Measurements from ENCODE around the gene ARVCF.
A peak's percentile ranks its signal among the peaks of the same experiment; 100 is the strongest.

The ARVCF gene

DNA sequence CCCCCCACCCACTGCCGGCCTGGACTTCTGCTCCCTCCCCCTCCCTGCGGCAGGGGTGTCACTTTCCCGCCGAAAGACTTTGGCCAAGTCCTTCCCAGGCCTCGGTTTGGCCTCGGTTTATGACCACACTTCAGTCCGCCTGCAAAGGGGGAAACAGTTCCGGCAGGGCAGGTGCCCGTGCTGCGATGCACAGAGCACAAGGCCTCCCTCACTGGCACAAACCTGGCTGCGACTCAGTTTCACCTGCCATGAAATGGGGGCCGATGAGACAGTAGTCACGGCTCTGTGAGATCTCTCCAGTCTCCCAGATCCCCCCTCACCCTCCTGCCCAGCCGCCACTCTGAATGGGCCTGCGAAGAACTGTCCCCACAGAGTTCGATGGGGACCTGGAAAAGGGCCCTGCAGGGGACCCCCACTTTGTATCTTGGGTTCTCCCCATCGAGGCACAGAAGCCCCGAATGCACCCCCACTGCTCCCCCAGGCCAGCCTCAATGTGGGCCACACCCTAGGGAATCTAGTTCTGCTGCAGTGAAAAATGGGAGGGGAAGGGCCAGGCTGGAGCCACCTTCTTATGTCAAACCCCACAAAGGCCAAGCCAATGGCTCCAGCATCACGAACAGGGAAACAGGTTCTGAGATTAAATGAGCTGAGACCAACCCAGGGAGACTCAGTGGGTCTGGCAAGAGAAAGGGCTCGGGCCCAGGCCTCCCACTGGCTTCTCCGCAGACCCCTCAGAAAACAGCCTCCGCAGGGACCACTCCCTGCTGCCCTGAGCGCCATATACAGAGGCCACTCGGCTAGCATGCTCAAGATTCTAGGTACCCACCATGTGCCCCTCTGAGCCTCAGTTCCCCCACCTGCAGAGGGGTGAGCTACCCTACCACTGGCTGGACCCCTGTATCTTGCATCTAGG, 29.0 kb downstream of the ARVCF start:
- no peak for DNase-seq (ENCODE audit: extremely low read depth in 1 of 2, low read depth in 1 of 2)

DNA sequence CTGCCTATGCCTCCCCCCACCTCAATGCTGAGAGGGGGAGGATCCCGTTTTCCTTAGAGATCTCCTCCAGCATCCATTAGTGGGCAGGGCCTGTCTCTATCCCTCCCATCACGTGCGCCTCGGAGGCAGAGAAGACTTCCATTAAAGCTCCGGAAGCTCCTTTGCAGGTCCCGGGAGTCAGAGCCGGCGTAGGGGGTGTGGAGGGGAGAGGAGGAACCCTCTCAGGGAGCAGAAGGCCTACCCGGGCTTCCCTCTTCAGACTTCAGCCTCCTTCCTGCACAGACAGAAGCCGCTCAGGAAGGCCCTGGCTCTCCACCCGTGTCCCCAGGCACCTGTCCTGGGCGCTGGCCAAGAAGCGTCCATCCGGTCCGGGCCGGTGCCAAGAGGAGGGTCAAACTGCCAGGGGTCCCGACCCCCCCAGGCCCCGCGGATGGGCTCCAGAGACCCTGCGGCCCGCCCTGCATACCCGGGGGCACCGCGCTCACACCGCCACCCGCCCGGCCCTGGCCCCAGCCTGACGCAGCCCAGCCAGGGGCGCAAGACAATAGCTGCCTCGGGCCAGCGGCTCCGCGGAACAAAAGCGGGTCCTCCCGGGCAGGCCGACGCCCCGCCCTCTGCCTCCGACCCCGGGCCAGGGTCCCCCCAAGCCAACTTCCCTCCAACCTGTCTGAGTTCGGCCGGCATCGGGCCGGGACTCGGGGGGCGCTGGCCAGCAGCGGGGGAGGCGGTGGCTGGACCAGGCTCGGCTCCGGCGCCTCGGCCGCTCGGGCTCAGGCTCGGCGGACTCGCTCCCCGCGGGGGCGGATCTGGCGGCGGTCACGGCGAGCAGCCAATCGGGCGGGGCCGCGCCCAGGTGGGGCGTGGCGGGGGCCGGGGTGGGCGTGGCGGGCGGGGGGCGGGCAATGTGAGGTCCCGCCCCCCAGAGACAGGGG, 29.9 kb downstream of the ARVCF start:
- DNase-seq (ENCODE audit: extremely low read depth in 1 of 2, low read depth in 1 of 2): peak; percentile 36 to 50

DNA sequence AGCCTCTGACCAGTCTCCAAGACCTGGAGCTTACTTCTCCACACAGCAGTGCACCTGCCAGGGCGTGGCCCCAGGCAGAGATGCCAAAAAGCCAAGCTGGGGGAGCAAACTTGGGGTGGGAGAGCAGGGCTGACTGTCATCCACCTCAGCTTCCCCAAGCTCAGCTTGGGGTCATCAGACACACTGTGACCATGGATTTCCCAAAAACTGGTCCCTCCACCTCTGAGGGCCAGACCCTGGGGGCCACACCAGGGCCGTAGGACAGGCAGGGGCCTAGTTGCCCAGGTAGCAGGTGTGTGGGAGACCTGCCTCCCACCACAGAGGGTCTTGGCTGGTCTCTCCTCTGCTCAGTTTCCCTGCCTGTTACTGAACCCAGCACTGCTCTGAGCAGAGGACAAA, 30.6 kb downstream of the ARVCF start:
- DNase-seq (ENCODE audit: extremely low read depth in 1 of 2, low read depth in 1 of 2): no peak

DNA sequence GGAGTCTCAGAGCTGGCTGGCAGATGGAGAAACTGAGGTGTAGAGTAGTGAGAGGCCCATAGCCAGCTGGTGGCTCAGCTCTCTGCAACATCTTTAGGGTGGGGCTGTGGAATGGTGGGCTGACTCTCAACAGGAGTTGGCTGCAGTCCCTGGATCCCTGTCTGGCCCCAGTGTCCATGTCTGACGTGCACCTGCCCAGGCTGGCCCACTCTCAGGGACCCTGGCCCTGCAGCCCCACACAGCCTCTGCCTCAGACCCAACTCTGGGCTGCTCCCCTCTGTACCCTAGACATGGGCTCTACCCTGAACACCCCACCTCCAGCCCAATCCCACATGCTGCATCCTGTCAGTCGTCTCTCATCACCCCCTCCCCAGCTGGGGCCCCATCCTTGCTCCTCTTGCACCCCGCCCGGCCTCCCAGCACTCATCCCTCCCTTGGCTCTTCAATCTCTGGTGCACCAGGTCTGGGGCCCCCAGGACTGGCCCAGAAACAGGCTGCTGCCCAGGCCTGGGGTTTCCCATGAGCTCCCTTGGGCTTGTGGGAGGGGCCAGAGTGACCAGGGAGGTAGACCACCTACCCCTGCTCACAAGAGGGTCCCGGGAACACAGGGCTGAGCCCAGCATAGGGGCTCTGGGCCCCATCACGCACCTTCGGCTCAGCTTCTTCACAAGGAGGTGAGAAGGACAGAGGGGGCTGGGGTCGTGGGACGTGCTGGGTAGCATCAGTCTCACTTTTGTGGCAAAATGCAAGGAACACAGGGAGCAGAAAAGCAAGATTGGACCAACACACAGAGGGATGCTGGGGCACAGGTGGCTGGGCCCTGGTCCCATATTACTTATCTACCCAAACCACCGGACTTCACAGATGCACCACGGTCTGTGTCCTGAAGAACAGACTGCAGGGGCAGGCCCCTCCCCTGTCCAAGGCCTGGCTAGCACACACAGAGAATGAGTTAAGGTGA, 31.5 kb downstream of the ARVCF start:
- no peak for DNase-seq (ENCODE audit: extremely low read depth in 1 of 2, low read depth in 1 of 2)

DNA sequence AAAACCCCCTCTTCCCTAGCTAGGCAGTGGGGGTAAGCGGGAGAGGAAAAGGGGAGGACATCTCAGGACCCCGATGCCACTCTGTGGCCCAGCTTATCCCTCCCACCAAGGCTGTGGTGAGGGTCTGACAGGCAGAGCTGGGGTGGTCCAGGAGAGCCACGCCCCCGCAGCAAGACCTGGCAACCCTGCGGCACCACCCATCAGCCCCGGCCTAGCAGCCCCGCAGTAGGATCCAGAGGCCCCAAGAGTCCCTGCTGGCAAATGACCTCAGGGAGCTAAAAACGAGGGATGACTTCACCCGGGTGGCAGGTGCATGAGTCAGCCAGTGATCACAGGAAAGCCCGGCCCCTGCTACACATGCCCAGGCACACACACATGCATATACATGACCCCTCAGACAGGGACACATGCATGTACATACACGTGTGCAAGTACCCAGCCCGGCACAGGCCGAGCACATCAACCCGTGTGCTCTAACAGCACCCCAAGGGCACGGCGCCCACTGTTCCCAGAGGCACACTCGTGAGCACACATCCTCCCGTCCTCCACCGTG, 32.3 kb downstream of the ARVCF start:
- DNase-seq (ENCODE audit: extremely low read depth in 1 of 2, low read depth in 1 of 2): no peak

DNA sequence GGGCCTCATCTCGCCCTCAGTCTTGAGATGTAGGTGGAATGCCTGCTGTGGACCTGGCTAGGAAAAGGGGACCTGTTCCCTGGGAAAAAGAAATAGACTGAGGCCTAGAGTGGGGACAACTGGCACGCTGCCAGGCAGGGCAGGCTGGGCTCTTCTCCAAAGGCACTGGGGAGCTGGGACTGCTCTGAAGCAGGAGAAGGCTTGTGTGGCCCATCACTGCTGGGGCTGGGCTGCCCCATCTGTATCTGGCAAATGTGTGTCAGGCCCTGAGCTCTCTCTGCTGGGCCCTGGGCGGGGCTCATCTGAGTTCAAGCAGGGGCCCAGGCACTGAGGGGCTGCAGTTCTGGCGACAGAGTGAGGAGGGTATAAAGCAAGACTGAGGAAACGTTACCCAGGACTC, 32.9 kb downstream of the ARVCF start:
- DNase-seq (ENCODE audit: extremely low read depth in 1 of 2, low read depth in 1 of 2): no peak

DNA sequence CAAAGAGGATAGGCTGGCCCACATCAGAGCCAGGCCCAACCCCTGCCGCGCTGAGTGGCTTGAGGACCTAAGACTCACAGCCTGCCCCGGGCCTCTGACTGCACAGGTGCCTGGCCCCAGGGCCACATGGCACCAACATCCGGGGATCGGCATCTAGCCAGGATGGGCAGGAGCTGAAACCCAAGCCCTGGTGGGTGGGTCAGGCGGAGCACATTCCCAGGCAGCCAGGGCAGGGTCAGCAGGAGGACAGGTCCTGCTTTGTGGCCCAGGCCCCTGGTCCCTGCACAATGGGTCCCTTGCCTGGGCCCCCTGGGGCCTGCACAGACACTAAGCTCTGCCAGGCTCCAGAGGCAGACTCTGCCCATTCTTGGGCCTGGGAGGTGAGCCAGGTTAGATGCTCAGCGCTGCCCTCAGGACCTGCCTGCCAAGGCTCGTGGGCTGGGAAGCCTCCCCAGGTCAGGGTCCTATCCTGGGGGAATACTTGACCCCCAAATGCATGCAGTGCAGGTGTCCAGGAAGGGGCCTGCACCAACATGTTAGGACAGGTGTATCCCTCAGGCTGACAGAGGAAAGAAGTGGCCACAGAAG, 33.5 kb downstream of the ARVCF start:
- DNase-seq (ENCODE audit: extremely low read depth in 1 of 2, low read depth in 1 of 2): no peak

DNA sequence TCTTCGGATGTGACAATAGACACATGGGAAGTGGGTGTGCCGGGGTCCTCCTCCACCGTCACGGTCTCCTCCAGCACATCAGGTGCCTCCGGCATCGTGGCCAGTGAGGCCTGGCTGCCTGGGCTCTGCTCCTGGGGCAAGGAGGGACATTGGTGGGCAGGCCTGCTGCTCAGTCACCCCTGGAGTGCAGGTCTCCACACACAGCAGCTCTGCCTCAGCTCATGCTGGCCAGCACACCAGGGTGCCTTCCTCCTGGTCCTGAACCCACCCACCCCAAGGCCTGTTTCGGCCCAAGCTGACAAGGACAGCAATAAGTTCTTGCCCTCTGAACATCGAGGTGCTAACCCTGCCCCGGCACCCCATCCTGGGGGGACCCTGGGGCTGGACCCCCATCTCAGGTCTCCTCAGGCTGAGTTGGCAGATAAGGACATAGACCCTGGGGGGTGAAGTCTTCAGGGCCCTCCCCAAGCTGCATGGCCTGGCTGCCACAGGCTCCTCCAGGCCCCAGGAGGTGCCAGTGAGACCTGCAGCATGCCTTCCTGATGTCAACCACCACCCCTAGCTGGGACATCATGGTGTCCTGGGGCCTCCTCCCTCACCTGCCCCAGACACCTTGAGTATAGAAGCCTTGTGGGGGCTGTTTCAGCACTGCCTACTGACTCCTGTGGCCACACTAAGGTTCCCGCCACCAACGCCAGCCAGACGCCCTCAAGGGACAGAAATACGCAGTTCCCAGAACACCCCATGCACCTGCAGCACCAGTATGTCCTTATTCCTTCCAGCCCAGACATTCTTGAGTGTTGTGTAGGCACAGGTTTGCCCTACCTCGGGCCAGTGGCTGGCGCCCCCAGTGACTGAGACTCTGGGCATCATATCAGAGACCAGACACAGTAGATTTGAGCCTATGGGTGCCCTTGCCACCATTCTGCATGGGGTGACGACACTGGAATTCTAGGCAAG, 34.4 kb downstream of the ARVCF start:
- no peak for DNase-seq (ENCODE audit: extremely low read depth in 1 of 2, low read depth in 1 of 2)

DNA sequence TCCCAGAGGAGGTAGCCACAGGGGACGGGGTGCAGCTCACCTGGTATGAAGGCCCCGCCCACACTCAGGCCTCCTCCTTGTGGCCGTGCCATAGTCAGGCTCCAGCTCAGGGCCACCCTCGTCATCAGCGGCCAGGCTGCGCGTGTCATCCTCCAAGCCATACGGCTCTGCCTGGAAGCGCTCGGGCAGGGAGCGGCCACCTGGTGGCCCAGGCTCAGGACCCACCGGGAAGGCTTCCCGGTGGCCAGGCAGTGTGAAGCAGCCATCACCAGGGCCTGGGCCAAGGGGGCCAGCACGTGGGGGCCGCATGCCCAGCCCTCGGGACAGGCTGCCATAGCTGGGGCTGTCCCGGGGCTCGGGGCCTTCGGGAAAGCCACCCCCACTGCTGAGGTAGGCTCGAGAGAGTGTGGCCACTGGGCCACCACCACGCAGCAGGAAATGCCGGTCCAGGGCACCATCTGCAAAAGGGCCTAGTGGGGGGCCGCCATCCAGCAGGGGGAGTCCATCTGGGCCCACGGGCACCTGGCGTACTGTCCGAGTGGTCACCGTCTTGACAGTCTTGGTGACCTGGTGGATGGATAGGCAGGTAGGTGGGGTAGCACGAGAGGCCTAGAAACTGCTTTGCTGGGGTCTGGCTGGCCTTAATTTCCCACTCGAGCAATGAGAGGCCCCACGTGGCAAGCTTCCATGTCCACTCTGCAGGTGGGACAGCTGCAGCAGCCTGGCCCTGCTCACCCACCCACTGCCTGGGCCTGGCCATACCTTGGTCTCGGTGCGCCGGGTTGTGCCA, 35.3 kb downstream of the ARVCF start:
- DNase-seq (ENCODE audit: extremely low read depth in 1 of 2, low read depth in 1 of 2): no peak

DNA sequence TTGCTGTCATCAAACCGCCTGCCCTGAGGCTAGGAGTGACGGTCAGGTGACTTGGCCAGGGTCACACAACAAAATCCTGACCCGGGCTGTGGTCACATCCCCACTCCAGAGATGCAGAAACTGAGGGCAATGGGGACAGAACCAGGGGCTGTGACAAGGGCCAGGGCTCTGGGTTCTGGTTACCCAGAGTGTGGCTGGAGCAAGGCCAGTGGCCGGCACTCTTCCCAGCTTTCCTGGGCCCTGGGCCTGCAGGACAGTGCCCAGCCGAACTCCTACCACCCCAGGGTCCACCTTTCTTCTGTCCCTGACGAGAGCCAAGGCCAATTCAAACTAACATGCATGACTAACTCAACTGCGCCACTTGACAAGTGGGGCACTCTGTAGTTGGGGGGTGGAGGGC, 35.9 kb downstream of the ARVCF start:
- no peak for DNase-seq (ENCODE audit: extremely low read depth in 1 of 2, low read depth in 1 of 2)

DNA sequence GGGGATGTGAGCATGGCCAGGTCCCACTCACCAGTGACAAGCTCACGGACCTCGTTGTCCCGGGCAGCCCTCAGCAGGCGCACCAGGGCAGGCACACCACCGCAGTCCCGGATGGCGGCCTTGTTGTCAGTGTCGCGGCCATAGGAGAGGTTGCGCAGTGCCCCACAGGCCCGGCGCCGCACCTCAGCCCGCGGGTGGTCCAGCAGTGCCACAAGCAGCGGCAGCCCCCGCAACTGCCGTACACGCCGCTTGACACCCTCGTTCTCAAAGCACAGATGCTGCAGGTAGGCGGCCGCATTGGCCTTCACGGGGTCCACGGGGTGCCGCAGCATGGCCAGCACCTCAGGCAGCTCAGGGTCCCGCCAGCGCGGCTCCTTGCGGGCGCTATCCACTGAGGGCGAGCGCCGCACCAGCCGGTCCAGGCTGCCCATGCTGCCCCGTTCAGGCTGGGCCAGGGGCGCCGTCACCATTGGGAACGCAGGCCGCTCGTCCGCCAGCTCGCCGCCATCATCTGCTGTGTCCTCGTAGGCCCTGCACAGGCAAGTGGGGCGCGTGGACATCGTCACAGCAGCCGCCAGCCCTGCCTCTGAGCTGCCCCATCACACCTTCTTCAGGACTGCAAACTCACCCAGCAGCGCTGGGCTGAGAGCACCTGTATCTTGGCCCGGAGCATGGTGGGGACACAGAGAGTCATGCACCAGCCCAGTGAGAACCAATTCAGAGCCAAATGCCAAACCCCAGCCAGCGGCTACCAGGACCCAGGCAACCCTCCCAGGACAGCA, 36.7 kb downstream of the ARVCF start:
- no peak for DNase-seq (ENCODE audit: extremely low read depth in 1 of 2, low read depth in 1 of 2)

DNA sequence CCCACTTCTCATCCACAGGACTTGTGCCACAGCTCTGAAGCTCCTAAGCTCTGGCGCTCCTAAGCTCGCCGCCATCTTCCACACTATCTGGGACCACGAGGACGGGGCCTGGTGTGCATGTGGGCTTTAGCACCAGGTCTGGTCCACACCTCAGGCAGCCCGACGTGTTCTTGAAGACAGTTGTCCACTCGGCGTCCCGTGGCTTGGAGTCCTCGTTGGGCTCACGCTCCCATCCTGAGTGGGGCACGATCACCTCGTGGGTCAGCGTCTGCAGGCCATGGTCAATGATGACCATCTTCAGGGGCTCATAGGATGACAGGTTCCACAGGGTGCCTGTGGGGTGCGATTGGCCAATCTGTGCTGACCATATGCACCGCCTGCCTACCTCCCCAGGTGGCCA, 37.9 kb downstream of the ARVCF start:
- no peak for DNase-seq (ENCODE audit: extremely low read depth in 1 of 2, low read depth in 1 of 2)

DNA sequence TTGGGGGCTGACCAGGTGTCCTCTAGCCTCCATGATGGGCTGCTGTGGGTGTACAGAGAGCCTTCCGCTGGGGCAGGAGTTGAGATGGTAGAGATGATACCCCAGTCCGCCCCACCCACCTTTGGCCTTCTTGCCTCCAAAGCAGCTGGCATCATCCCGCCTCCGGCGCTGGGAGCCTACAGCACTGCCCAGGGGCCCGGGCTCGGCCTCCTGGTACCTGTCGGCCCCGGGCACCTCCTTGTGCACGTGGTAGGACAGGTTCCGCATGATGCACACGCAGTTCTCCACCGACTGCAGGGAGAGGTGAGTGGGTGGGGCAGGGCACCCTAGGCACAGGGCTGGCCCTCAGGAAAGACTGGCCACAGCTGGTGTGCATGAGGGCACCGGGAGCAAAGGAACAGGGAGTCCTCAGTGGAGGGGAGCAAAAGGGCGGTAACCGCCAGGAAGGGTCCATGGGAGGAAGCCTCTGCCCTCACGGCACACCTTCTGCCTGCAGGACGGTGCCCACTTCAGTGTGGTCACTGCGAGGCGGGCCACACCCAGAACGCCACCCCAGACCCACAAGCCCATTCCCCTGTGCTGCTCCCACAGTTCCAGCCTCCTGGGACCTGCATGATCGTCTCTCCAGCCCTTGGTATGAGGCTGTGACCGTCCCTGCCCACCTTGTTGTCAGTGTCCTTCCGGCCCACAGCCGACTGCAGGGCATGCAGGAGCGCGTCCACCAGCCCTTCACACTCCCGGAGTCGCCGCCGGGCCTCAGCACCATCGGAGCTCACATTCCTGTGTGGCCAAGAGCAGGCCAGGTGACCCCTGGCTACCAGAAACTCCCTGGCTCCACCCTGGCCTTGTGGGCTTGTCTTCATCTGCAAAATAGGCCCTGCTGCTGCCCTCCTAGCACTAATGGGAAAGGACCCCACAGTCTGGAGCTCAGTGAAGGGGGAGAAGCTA, 39.1 kb downstream of the ARVCF start:
- DNase-seq (ENCODE audit: extremely low read depth in 1 of 2, low read depth in 1 of 2): no peak

DNA sequence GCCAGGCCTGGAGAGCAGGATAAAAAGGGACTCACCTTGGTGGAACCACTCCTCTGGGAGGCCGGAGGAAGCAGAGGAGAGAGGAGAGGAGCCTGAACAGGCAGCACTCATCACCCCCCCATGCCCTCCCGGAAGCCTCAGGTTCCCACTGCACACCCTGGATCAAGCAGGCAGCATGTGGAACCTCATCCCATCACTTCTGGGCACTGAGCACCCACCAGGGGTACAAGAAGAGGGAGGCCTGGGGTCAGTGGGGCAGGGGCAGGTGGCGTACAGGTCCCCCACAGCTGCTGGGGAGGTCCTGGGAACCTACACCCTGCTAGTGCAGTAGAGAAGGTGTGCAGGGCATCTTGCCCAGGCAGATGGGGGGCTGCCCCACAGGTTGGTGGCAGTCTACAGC, 40.0 kb downstream of the ARVCF start:
- DNase-seq (ENCODE audit: extremely low read depth in 1 of 2, low read depth in 1 of 2): no peak

DNA sequence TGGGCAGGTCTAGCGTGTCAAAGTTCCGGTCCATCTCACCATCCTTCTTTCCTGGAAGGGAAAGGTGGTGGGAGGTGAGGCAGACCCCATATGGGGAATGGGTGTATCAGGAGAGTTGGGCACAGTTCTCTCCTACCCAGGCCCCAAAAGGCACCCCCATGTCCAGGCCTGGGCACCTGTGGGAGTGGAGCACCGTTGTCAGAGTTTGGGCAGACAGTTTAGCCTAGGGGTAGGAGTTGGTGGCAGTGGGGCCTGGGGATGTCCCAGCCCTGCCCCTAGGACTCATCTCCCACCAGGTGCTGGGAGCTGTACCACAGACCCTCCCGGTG, 41.0 kb downstream of the ARVCF start:
- DNase-seq (ENCODE audit: extremely low read depth in 1 of 2, low read depth in 1 of 2): no peak

DNA sequence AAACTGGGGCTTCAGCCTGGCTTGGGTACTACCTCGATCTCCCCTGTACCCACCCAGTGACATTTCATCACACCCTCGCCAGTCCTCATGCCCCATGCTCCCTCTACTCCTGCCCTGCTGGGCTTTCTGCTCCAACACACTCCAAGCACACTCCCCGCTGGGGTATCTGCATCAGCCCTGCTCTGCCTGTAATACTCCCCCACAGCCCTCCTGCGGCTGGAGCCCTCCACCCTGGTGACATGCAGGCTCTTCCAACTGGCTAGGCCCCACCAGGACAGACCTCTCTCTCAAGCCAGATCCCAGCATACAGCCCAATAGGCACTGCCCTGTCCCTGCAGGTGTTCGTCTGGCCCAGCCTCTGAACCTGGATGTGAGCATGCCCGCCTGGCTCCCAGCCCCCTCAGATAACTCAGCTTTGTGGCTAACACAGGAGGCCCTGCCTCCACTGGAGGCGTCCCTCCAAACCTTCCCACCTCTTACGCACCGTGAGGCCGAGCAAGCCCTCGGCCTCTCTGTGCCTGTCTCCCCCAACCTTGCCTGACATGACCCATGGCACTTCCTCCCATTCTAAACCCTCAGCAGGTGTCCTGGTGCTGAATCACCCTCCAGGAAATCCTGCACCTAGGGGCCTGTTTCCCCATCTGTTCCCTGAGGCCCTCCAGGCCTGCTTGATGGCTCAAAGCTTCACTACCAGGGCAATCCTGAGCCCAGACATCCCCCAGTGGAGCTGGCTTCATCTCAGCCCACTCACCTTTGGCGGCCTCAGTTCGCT, 41.5 kb downstream of the ARVCF start:
- DNase-seq (ENCODE audit: extremely low read depth in 1 of 2, low read depth in 1 of 2): no peak

Measured in stimulated activated CD8-positive, alpha-beta memory T cell treated with anti-CD3 and anti-CD28 coated beads, Interleukin-7, amount 100 ng/mL, for 48 hours (primary cell).